GM23248 (cell line): ENCODE data around the gene ZDHHC1.

Experiments
- EZH2 ChIP-seq: fragments of 200-600 bp; sonication (generic); IDR thresholded peaks from 2 replicates; pipeline ENCODE4 v1.6.1; 2018; ENCODE audit warnings: antibody characterized with exemption, mild to moderate bottlenecking; ENCODE audit not compliant: insufficient read depth, poor library complexity, severe bottlenecking
- EZH2phosphoT487 ChIP-seq: fragments of 200-600 bp; sonication (generic); IDR thresholded peaks from 2 replicates; pipeline ENCODE4 v1.6.1; 2018; ENCODE audit warnings: antibody characterized with exemption, moderate library complexity, mild to moderate bottlenecking, low read depth; ENCODE audit not compliant: insufficient read depth

- no peak for TF ChIP-seq EZH2
- no peak for TF ChIP-seq EZH2phosphoT487
Observed at GRCh38 chr16:67388191-67388590, 28.1 kb downstream of the ZDHHC1 start.
